DND-41 (cell line): Measurements from ENCODE around the gene ERC2.

Experiments used
- EZH2 ChIP-seq: IDR thresholded peaks from 3 replicates; pipeline ENCODE4 v1.6.1; 2012; ENCODE audit warnings: borderline replicate concordance, low read depth, mild to moderate bottlenecking, moderate library complexity, low read length, inconsistent platforms; ENCODE audit not compliant: severe bottlenecking
- TF ChIP-seq, protein P1 (sequence below): IDR thresholded peaks from 2 replicates; pipeline ENCODE4 v1.5.1; 2012; ENCODE audit warnings: borderline replicate concordance, low read length, moderate library complexity, mild to moderate bottlenecking; ENCODE audit not compliant: poor library complexity, severe bottlenecking; ENCODE audit errors: extremely low read depth

DNA sequence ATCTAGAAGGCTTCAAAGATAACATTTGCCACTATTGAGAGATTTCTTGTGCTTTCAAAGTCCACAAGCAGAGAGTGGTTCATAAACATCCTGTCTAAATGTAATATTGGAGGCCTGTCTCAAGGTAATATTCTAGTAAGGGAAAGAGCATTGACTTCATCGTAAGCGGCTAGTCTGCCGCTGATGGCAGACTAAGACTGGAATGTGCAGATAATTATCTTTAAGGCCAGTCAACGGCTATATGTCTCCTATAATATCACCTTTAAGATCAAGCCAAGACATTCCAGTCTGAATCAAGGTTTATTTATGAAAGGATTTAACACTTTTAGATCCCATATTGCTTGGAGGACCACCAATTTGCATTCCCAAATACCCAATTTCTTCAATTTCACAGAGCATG is 557.0 kb downstream of the ERC2 start:
- TF ChIP-seq, protein P1, sequence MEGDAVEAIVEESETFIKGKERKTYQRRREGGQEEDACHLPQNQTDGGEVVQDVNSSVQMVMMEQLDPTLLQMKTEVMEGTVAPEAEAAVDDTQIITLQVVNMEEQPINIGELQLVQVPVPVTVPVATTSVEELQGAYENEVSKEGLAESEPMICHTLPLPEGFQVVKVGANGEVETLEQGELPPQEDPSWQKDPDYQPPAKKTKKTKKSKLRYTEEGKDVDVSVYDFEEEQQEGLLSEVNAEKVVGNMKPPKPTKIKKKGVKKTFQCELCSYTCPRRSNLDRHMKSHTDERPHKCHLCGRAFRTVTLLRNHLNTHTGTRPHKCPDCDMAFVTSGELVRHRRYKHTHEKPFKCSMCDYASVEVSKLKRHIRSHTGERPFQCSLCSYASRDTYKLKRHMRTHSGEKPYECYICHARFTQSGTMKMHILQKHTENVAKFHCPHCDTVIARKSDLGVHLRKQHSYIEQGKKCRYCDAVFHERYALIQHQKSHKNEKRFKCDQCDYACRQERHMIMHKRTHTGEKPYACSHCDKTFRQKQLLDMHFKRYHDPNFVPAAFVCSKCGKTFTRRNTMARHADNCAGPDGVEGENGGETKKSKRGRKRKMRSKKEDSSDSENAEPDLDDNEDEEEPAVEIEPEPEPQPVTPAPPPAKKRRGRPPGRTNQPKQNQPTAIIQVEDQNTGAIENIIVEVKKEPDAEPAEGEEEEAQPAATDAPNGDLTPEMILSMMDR = no peak
- no peak for TF ChIP-seq EZH2
